ENCODE results near the gene EPHA4.

DNA sequence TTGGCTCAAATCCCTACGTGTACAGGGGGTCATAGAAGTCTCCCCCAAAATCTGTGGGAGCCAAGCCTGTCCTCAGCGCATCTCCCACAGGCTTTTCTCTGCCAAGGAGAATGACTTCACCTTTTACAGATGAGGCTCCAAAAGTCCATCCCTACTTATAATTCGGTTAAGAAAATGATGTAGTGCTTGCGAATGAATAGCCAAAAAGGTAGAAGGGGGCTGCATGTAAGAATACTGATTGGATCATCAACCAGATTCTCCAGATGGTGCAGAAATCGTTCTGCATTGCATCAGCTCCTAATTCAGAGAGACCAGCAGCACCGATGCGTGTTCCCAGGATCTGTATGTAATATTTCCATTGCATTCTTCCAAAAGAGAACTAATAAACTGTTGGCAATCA, 91.9 kb downstream of the EPHA4 start:
- TF ChIP-seq, protein P1, sequence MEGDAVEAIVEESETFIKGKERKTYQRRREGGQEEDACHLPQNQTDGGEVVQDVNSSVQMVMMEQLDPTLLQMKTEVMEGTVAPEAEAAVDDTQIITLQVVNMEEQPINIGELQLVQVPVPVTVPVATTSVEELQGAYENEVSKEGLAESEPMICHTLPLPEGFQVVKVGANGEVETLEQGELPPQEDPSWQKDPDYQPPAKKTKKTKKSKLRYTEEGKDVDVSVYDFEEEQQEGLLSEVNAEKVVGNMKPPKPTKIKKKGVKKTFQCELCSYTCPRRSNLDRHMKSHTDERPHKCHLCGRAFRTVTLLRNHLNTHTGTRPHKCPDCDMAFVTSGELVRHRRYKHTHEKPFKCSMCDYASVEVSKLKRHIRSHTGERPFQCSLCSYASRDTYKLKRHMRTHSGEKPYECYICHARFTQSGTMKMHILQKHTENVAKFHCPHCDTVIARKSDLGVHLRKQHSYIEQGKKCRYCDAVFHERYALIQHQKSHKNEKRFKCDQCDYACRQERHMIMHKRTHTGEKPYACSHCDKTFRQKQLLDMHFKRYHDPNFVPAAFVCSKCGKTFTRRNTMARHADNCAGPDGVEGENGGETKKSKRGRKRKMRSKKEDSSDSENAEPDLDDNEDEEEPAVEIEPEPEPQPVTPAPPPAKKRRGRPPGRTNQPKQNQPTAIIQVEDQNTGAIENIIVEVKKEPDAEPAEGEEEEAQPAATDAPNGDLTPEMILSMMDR (IDR thresholded peaks at IDR 0.05; ENCODE audit: low read length) = no peak
- TF ChIP-seq EZH2 (optimal IDR thresholded peaks at IDR 0.05; ENCODE audit: low read depth, low read length) (no peak), EZH2phosphoT487 (IDR thresholded peaks at IDR 0.05; ENCODE audit: low read length) (no peak)
